ENCODE results near the gene SYNGR3.

GRCh38 chr16:1987198-1987597, 2.6 kb upstream of the SYNGR3 start:
- TF ChIP-seq CTCF (IDR thresholded peaks at IDR 0.05; ENCODE audit: low read length) = no peak
- TF ChIP-seq EZH2 (IDR thresholded peaks at IDR 0.05; ENCODE audit: borderline replicate concordance, low read length) = no peak

All from OCI-LY1 (cell line).